TTC549 (cell line): ENCODE results near the gene CBX8.
"Not testable (repeated sequence)": the region's sequence is repeated elsewhere in the genome, so short reads cannot be mapped to it uniquely, and the experiment has no call there.

Experiments used
- FAIRE-seq: peaks from 2 replicates; lab custom pipeline; 2012; peaks lifted over from hg19 to GRCh38; lab: Jason Lieb, UNC

Gene CBX8

GRCh38 chr17:79779084-79779529 lies 17.8 kb downstream of the CBX8 start:
- FAIRE-seq, result no peak

DNA sequence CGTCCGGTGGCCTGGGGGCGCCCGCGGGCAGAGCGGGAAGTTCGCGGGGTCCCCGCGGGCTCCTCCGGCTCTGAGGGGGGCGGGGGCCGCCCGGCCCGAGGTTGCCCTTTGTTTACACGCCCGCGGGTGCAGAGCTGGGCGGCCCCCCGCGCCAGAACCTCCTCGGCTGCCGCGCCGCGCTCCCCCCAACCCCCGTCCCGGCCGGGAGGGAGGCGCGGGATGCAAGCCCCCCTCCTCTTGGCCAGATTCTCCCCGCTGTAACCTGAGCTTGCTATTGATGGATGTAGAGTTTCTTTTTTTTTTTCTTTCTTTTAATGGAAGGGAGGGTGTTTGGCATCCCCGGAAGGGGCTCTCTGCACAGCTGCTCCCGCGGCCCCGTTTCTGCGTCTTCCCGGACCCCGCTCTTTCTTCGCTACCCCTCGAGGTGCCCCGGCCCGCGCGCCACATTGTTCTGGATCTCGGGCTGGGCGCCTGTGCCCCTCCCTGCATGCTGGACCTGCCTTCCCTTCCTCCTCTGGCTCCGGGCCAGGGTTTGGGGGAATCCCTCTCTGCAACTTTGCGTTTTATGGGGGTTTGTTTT lies 18.3 kb downstream of the CBX8 start:
- no peak for FAIRE-seq

- no peak for FAIRE-seq
Measured at GRCh38 chr17:79777894-79778503, 18.9 kb downstream of the CBX8 start, which contains the start of gene CBX2. TSS of gene CBX2 (plus strand) at chr17:79778148. CDS start at chr17:79778236, 88 bp downstream.

GRCh38 chr17:79777120-79777893 lies 19.6 kb downstream of the CBX8 start:
- no peak for FAIRE-seq

GRCh38 chr17:79776376-79777119 lies 20.3 kb downstream of the CBX8 start:
- FAIRE-seq, result no peak

GRCh38 chr17:79775632-79776031 lies 21.2 kb downstream of the CBX8 start:
- no peak for FAIRE-seq

DNA sequence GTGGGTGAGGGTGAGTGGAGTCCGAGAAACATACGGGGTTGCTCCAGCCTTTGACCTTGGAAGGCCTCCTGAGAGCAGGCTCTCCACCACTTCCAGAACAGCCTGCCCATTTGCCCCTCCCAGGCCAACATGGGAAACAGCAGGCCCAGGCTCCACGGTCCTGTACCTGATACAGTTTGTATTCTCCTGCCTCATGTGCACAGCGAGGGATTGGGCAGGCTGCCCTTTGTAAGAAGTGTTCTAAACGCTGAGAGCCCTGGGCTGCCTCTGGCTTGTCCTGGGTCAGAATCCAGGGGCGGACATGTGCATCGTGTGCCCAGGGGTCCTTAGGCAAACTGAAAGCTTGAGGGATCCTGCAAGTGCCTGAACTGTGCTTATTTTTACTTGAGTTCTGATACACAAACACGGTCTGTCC lies 22.3 kb downstream of the CBX8 start:
- no peak for FAIRE-seq

DNA sequence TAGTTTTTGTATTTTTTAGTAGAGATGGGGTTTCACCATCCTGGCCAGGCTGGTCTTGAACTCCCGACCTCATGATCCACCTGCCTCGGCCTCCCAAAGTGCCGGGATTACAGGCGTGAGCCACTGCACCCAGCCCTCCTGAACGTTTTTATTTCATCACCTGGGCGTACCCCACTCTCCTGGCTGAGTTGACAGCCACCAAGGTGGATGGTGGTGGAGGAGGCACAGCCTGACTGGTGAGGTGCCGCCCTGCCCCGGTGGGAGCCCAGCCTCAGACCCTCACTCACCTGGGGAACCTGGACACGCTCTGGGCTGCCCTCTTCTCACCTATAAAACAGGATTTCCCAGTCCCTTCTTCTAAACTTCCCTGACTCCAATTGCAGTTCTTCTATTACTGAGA lies 24.2 kb downstream of the CBX8 start:
- not testable (repeated sequence) for FAIRE-seq

- FAIRE-seq, result no peak
Measured at GRCh38 chr17:79771276-79771675, 25.6 kb downstream of the CBX8 start.

GRCh38 chr17:79769570-79770506 lies 27.0 kb downstream of the CBX8 start:
- no peak for FAIRE-seq

DNA sequence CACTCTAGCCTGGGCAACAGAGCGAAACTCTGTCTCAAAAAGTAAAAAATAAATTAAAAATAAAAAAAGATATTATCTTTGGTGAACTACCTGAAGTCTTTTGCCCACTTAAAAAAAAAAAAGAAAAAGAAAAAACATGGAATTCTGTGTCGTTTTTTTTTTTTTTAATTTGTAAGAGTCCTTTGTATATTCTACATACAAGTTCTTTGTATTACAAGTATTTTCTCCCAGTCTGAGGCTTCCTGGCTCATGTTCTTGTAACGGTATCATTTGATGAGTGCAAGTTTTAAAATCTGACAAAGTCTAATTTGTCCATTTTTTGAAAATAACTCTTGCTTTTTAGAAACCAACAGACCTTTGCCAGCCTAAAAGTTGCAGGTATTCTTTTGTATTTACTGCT lies 31.2 kb downstream of the CBX8 start:
- FAIRE-seq, result no peak

GRCh38 chr17:79761894-79762589 lies 34.8 kb downstream of the CBX8 start:
- FAIRE-seq, result no peak

DNA sequence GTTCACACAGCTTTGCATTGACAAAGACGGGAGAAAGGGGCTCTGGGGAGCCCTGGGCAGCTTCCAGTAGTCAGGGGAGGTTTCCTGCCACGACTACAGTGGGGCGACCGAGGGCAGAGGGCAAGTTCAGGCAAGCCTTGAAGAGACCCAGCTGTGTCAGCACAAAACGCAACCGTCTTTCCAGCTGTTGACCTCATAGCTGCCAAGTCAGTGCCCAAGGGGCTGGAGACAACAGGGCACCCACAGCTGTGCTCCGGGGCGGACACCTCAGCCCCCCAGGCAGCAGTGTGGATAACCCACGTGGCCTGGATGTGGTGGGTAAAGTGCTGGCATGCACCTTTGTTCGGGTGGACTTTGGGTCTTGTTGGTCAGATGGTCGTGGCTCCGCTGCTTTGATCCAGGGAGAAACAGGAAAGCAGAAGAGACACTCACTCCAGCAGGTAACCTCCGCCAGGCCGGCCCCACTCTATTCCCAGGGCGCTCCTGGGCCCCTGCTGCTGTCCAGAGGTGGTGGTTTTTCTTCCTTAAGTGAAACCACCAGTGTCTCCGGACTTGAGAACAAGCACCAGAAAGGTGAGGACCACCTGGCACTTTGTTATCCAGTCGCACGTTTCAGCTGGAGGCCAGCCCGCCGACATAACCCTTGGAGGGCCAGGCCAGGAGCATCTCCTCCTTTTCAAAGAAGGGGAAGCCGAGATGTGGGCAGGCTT lies 36.5 kb downstream of the CBX8 start:
- FAIRE-seq, result no peak

DNA sequence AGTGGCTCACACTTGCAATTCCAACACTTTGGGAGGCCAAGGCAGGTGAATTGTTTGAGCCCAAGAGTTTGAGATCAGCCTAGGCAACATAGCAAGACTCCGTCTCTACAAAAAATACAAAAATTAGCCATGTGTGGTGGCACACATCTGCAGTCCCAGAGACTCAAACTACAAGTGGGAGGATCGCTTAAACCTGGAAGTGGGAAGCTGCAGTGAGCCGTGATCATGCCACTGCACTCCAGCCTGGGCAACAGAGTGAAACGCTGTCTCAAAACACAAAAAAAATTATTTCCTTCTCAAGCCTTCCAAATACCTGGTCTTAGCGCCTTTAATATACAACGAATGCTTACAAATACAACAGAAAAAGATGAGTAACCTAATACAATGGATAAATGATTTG lies 38.6 kb downstream of the CBX8 start:
- no peak for FAIRE-seq

- FAIRE-seq, result no peak
Measured at GRCh38 chr17:79757140-79757745, 39.6 kb downstream of the CBX8 start.

GRCh38 chr17:79755591-79755990 lies 41.3 kb downstream of the CBX8 start:
- no peak for FAIRE-seq

DNA sequence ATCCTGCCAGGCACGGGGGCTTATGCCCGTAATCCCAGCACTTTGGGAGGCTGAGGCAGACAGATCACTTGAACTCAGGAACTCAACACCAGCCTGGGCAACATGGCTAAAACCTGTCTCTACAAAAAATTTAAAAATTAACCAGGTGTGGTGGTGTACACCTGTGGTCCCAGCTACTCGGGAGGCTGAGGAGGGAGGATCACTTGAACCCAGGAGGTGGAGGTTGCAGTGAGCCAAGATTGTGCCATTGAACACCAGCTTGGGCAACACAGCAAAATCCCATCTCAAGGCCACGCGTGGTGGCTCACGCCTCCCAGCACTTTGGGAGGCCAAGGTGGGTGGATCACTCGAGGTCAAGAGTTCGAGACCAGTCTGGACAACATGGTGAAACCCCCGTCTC lies 42.0 kb downstream of the CBX8 start:
- not testable (repeated sequence) for FAIRE-seq

DNA sequence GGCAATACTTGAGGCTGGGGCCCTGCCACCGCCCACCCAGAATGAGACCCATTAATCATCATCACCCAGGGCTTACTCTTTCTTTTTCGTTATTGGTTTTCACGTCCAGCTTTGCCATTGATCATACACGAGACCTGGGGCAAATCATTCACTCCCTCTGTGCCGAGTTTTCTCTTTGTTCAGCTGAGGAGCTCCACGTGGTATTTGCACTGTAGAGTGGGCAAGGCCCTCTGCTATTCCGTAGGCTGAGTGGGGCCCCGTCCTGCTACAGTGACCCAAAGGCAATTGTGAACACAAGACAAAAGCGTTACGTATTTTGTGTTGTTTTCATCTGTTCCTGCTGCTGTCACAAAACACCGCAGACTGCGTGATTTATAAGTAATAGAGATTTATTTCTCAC lies 42.5 kb downstream of the CBX8 start:
- no peak for FAIRE-seq

DNA sequence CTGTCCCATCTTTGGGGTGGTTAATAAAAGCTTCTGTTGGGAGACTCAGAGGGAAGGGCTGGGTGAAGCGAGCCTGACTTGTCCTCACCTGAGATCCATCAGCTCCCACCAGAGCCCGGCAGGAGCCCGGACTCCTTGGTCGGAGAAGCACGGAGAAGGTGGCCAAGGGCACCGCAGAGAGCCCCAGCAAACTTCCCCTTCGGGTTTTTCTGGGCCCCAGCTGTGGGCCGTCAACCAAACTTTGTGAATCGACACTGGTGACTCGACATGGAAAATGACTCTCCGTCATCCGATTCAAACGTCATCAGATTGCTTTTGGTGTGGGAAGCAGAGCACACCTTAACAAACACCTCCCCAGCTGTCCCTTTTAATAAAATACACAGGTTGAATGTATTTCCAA lies 44.7 kb downstream of the CBX8 start:
- FAIRE-seq, result no peak
